ENCODE measurements around the gene PHGDH.
A peak's percentile ranks its signal among the peaks of the same experiment; 100 is the strongest.
"Not testable (repeated sequence)": the region's sequence is repeated elsewhere in the genome, so short reads cannot be mapped to it uniquely, and the experiment has no call there.

Gene PHGDH

DNA sequence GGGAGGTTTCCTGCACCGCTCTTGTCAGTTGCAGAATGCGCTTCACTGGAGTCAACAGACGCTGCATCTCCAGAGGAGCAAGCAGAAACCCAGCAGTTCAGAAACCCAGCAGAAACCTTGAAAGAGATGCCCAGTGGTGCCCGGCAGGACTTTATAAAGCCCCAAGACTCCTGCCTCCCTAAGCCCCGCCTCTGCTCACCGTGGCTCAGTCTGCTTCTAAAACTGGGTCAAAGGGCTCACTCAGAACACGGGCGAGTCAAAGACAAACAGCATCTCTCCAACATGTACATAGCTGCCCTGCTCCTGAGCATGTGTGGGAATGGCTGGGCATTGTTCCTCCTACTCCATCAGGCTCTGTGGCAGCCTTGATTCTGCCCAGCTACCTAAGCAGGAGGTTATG is 57.0 kb downstream of the PHGDH start, which contains the start of gene HMGCS2:
Gene HMGCS2, minus strand, starts transcription at position 128 of the 400 bp plus-strand sequence. Its CDS starts 61 bp downstream, at position 67.
- DNase-seq = no peak

- no peak for DNase-seq
Observed at GRCh38 chr1:119771016-119771415, 59.3 kb downstream of the PHGDH start.

- no peak for DNase-seq
Observed at GRCh38 chr1:119771770-119772169, 60.0 kb downstream of the PHGDH start.

DNA sequence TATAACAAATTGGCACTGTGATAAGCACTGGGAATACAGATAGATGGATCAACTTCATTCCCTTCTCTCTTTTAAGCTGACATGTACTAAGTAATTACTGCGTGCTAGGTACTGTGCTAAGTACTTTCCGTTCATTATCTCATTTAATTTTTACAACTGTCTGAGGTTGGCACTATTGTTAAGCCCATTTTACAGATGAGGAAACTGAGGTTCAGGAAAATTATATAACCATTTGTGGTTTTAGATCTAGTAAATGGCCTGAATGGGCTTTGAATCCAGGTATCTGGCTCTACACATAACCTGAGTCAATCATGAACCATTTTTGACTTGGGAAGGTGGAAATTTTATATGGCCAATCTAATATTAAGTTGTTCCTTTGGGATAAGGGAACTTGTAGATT is 60.6 kb downstream of the PHGDH start:
- no peak for DNase-seq

- no peak for DNase-seq
Observed at GRCh38 chr1:119773711-119774241, 62.0 kb downstream of the PHGDH start.

DNA sequence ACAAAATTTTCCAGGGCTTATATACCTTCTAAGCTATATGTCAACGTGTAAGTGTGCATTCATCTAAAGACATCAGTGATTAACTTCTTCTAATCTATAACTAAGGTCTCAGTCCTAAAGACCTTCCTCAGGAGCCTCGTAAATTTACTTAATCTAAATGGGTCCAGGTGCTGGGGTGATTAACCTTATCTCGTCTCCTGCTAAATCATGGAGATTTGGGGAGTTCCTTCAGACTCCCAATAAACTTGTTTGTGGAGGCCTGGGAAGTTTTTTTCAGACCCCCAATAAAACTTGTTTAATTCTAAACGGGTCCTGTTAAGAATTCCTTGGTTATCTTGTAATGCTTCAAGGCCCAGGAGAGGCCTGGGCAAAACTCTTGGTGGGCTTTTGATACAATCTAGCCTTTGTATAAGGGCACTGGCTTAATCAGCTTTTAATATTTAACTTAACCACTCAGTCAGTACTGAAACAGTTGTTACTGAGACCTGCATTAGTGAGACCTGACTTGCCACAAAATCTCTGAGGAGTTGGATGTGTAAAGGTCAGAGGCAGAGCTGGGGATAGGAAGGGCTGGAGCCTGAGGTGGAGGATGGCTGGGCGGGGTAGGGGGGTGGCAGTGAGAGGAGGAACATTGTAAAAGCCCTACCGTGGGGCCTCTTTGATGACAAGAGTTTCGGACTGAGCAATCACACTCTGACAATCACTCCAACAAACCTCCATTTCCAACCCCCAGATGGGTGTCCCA is 63.2 kb downstream of the PHGDH start:
- no peak for DNase-seq

DNA sequence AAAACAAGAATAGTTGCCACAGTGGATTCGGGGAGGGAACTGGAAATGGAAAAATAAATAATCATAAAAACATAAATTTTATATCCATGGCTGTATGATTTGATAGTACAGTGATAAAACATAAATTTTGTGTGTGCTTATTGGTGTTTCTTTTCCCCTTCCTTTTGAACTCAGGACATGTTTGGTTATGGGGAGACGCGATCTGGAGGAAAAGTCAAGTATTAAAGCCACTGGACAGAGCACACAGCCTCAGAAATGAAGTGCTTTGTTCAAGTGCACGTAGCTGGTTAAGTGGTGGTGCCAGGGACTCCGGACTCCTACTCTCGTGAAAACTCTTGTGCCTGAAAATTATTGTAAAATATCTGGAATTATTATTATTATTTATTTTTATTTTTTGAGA is 66.6 kb downstream of the PHGDH start:
- DNase-seq = no peak

DNA sequence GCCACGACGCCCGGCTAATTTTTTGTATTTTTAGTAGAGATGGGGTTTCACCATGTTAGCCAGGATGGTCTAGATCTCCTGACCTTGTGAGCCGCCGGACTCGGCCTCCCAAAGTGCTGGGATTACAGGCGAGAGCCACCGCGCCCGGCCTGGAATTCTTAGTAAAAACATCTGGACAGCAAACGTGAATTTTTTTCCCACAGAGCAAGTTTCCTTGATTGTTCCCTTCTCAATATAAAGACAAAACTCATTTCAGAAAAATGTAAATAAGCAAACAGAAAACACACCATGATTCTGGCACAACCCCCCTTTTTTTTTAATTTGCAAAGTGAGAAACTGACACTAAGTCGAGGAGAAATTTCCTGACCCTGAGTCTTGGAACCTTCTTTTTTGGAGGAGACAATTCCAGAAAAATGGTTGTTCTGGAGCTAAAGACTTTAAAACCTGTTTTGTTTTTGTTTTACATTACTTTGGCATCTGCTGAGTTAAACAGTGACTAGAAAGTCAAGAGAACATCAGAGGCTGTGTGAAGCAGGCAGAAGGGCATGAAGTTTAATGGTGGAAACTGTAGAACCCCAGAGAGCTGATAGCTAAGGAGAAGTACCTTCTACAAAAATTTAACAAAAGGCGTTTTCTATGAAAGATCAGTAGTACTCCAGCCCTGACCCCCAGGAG is 67.3 kb downstream of the PHGDH start:
- no peak for DNase-seq

DNA sequence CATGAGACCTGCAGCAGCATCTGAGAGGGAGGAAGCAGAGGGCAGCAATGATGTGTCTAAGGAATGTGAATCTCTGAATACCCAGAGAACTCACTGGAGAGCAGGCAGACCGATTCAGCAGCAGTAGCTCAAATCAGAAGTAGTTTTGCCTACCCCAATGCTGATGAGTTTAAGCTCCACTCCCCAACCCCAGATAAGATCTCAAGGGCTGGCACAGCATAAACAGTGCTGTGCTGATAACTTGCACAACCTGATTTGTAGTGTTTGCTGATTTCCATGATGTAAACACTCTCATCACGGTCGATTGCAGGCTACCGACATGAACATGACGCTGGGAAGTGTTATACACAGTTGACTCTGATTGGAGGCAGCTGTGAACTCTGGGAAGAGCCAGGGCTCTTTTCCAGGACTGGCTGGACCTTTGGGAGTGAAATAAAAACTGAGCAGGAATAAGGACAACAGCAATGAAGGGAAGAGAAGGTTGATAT is 68.2 kb downstream of the PHGDH start:
- DNase-seq = peak; percentile 39

- no peak for DNase-seq
Observed at GRCh38 chr1:119781434-119782210, 69.9 kb downstream of the PHGDH start.

- DNase-seq = no peak
Observed at GRCh38 chr1:119782631-119783325, 71.0 kb downstream of the PHGDH start.

DNA sequence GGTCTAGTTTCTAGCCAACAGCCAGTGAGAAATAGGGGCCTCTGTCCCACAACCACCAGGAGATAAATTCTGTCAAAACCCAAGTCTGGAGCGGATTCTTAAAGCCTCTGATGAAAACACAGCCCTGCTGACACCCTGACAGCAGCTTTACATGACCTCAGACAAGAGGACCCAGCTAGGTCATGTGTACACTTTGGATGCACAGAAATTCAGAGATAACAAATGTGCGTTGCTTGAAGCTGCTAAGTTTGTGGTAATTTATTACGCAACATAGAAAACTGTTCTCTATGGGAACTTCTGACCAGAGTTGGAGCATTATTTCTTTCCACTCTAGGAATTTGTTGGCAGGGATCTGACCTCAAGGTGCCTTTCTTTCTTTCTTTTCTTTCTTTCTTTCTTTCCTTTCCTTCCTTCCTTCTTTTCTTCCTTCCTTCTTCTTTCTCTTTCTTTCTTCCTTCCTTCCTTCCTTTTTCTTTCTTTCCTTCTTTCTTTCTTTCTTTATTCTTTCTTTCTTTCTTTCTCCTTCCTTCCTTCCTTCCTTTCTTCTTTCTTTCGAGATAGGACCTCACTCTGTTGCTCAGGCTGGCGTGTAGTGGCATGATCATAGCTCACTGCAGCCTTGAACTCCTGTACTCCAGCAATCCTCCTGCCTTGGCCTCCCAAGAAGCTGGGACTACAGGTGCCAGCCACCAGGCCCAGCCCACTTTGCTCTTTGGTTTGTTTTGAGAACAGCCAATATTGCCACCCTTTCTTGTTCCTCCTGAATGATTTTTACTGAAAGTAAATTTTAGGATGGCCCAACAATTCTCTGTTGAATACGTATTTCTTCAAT is 71.8 kb downstream of the PHGDH start:
- DNase-seq = no peak

- no peak for DNase-seq
Observed at GRCh38 chr1:119784191-119784781, 72.6 kb downstream of the PHGDH start.

DNA sequence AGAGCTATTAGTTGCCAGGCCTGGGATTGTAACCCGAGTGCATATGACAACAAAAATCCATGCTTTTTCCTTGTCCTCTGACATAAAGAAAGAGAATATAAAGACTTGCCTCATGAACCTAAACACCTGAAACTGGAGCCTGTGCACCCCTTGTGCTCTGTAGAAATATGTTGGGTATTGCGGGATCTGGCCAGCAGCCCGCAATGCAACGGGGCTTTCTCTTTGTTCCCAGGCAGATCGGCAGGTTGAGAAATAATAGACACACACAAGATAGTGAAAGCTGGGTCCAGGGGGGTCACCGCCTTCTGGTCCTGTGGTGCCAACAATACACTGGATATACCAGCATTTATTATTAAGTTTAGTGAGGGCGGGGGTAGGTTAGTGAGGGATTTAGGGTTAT is 74.3 kb downstream of the PHGDH start:
- DNase-seq = not testable (repeated sequence)

DNA sequence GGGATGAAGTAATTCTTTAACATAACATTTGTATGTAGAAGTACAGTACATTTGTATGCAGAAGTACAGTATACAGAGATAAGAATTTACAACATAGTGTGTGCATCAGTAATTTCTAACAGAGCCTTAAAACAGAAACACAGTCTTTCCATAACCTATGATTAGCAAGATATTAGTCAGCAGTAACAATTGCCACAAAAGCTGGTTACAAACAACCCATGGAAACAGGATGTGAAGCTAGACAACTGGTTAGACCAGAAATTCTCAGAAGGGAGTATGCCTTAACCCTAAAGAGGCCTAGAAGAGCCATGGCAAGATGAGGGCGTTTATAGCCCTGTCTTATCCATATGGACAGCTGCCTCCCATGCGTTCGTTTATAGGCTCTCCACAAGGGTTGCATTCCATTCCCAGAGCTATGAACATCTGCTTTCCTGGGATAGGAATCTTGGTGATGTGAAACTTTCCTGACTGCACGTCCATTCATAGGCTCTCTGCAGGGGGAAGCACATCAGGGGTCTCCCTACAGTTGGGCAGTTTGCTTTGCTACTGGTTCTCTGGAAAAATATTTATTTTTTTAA is 74.8 kb downstream of the PHGDH start:
- DNase-seq = not testable (repeated sequence)

- no peak for DNase-seq
Observed at GRCh38 chr1:119787776-119788175, 76.0 kb downstream of the PHGDH start.

GRCh38 chr1:119790451-119791198 is 78.9 kb downstream of the PHGDH start:
- no peak for DNase-seq

DNA sequence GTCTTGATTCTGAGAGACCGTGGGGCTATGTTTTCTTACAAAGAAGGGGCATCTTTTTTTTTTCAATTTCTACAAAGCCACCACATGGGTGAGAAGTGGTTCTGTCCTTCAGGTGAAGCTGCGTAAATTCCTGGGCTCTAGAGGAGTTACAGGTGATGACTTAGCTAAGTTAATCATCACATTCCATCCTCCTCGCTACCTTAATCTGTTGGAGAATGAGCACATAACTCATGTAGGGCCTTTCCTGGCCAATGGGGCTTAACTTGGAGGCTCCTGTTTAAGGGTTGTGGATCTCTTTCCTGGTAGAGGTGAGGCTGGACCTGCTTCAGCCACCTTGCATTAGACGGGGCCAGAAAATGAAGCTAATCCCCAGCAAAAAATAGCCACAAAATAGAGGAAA is 79.6 kb downstream of the PHGDH start:
- no peak for DNase-seq
